IMR-90 (cell line): Measurements from ENCODE around the gene POLR3K.

Experiments used
- CHD1 ChIP-seq: IDR thresholded peaks from 2 replicates; pipeline ENCODE4 v1.6.1; 2012; ENCODE audit warnings: low read depth, low read length, improper control_type of control experiment
- MAFK ChIP-seq: IDR thresholded peaks from 2 replicates; pipeline ENCODE4 v1.6.1; 2012; ENCODE audit warnings: low read depth, low read length, improper control_type of control experiment
- MXI1 ChIP-seq: IDR thresholded peaks from 2 replicates; pipeline ENCODE4 v1.6.1; 2012; ENCODE audit warnings: low read depth, mild to moderate bottlenecking, low read length, moderate library complexity, borderline replicate concordance
- POLR2A ChIP-seq: IDR thresholded peaks from 2 replicates; pipeline ENCODE4 v1.6.1; 2012; ENCODE audit warnings: mild to moderate bottlenecking, low read depth, low read length
- RAD21 ChIP-seq: IDR thresholded peaks from 2 replicates; pipeline ENCODE4 v1.6.1; 2012; ENCODE audit warnings: low read length, improper control_type of control experiment
- SMC3 ChIP-seq: fragments of 150-350 bp; IDR thresholded peaks from 2 replicates; pipeline ENCODE4 v1.6.1; 2016; ENCODE audit warnings: low read depth, mild to moderate bottlenecking, antibody characterized with exemption, low read length, moderate library complexity
- TF ChIP-seq, protein P1 (sequence below): conservative IDR thresholded peaks from 2 replicates; pipeline ENCODE4 v1.5.1; 2012; ENCODE audit warnings: mild to moderate bottlenecking, low read depth, low read length, improper control_type of control experiment
- TF ChIP-seq, protein P2 (sequence below): fragments of 150-350 bp; IDR thresholded peaks from 2 replicates; pipeline ENCODE4 v1.6.1; 2016; ENCODE audit warnings: low read depth, mild to moderate bottlenecking, low read length, moderate library complexity, borderline replicate concordance

DNA sequence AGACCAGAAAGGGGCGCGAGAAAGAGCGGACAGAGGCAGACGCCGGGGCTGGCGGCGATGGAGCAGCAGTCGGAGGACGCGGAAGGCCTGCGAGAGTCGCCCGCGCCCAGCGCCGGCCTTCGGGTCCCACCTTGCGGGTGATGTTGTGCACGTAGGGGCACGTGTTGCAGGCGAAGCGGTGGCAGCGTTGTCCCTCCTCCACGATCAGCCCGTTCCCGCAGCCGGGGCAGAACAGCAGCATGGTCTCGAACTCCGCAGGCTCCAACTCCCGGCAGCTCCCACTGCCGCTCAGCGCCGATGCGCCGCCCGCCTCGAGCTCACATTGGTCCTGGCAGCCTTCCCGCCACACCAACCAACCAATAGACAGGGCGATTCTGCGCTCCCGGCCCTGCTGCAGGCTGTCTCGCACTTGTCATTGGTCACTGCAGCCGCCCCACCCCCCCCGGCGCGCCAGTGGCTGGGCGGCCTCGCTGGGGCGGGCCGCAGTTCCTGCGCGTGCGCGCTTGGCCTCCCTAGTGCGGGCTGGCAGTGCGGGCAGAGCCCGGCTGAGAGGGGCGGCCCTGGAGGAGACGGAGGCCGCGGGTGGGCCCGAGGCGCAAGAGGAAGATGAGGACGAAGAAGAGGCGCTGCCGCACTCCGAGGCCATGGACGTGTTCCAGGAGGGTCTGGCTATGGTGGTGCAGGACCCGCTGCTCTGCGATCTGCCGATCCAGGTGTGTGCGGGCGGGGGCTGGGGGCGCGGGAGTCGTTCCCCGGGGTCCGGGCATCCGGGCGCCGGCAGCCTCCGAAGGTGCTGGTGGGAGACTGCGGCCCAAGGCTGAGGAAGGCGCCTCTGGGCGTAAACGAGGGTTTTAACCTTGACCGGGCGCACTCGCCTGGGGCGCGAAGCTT is at the start of gene POLR3K, which contains the start of gene SNRNP25:
- TF ChIP-seq MXI1 (peak; percentile 78; the same call in 1 of the 2 replicates), RAD21 (no peak), SMC3 (no peak), POLR2A (peak; percentile 54; the same call in 1 of the 2 replicates), CHD1 (no peak), MAFK (no peak)
- TF ChIP-seq, protein P1, sequence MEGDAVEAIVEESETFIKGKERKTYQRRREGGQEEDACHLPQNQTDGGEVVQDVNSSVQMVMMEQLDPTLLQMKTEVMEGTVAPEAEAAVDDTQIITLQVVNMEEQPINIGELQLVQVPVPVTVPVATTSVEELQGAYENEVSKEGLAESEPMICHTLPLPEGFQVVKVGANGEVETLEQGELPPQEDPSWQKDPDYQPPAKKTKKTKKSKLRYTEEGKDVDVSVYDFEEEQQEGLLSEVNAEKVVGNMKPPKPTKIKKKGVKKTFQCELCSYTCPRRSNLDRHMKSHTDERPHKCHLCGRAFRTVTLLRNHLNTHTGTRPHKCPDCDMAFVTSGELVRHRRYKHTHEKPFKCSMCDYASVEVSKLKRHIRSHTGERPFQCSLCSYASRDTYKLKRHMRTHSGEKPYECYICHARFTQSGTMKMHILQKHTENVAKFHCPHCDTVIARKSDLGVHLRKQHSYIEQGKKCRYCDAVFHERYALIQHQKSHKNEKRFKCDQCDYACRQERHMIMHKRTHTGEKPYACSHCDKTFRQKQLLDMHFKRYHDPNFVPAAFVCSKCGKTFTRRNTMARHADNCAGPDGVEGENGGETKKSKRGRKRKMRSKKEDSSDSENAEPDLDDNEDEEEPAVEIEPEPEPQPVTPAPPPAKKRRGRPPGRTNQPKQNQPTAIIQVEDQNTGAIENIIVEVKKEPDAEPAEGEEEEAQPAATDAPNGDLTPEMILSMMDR = no peak
- TF ChIP-seq, protein P2, sequence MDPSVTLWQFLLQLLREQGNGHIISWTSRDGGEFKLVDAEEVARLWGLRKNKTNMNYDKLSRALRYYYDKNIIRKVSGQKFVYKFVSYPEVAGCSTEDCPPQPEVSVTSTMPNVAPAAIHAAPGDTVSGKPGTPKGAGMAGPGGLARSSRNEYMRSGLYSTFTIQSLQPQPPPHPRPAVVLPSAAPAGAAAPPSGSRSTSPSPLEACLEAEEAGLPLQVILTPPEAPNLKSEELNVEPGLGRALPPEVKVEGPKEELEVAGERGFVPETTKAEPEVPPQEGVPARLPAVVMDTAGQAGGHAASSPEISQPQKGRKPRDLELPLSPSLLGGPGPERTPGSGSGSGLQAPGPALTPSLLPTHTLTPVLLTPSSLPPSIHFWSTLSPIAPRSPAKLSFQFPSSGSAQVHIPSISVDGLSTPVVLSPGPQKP = no peak
